Liver (tissue), 9 donors: ENCODE results near the gene DAO. TPM values are rescaled to one million over a fixed set of nuclear protein-coding genes. Genes with fewer than 3 reads are reported as not detected.

Experiments used
- DNase-seq: peaks from one replicate; pipeline ENCODE4 v3.0.0-alpha.2; 2017; ENCODE audit warnings: low spot score
- H3K27ac ChIP-seq, 2 donors: one replicate each; pipeline ENCODE4 v1.7.0; 2013; ENCODE audit warnings: inconsistent platforms in 2 of 2, low read length in 2 of 2, control low read depth in 1 of 2, low read depth in 1 of 2, mild to moderate bottlenecking in 1 of 2
- H3K27me3 ChIP-seq, 4 donors: one replicate each; pipeline versions ENCODE4 v1.6.1 to v1.7.0; 2013; ENCODE audit warnings: low read length in 3 of 4, inconsistent platforms in 1 of 4, mild to moderate bottlenecking in 1 of 4, moderate library complexity in 1 of 4; ENCODE audit not compliant: control insufficient read depth in 4 of 4, insufficient read depth in 4 of 4
- H3K36me3 ChIP-seq, 4 donors: one replicate each; pipeline versions ENCODE4 v1.6.1 to v1.7.0; 2013; ENCODE audit warnings: low read length in 3 of 4, mild to moderate bottlenecking in 3 of 4, low read depth in 1 of 4, moderate library complexity in 1 of 4; ENCODE audit not compliant: control insufficient read depth in 4 of 4, insufficient read depth in 3 of 4
- H3K4me1 ChIP-seq, 4 donors: one replicate each; pipeline versions ENCODE4 v1.6.1 to v1.7.0; 2013; ENCODE audit warnings: low read length in 3 of 4, mild to moderate bottlenecking in 3 of 4, moderate library complexity in 1 of 4; ENCODE audit not compliant: control insufficient read depth in 4 of 4, insufficient read depth in 4 of 4
- H3K4me3 ChIP-seq, 3 donors: one replicate each; pipeline versions ENCODE4 v1.6.1 to v1.7.0; 2013; ENCODE audit warnings: low read length in 3 of 3, control low read depth in 1 of 3, low read depth in 1 of 3, mild to moderate bottlenecking in 1 of 3
- H3K9ac ChIP-seq, 2 donors: one replicate each; pipeline ENCODE4 v1.7.0; 2013; ENCODE audit warnings: low read length in 2 of 2, mild to moderate bottlenecking in 2 of 2, moderate library complexity in 2 of 2, control low read depth in 1 of 2, low read depth in 1 of 2
- H3K9me3 ChIP-seq, 4 donors: one replicate each; pipeline versions ENCODE4 v1.6.1 to v1.7.0; 2013; ENCODE audit warnings: low read length in 3 of 4; ENCODE audit not compliant: control insufficient read depth in 4 of 4
- EGR1 ChIP-seq, 2 donors: IDR thresholded peaks; 2 replicates each; pipeline ENCODE4 v1.6.1; 2016 to 2018; ENCODE audit warnings: antibody characterized with exemption in 2 of 2, low read depth in 2 of 2
- HNF4A ChIP-seq, 2 donors: conservative IDR thresholded peaks; 2 replicates each; pipeline ENCODE4 v1.6.1; 2016; ENCODE audit warnings: antibody characterized with exemption in 2 of 2, mild to moderate bottlenecking in 2 of 2
- JUND ChIP-seq, 2 donors: IDR thresholded peaks; 2 replicates each; pipeline ENCODE4 v1.6.1; 2016; ENCODE audit warnings: antibody characterized with exemption in 2 of 2
- MAX ChIP-seq: IDR thresholded peaks from 2 replicates; pipeline ENCODE4 v1.6.1; 2016; ENCODE audit warnings: antibody characterized with exemption
- NR2F2 ChIP-seq: IDR thresholded peaks from 2 replicates; pipeline ENCODE4 v1.6.1; 2016; ENCODE audit warnings: antibody characterized with exemption
- RAD21 ChIP-seq, 2 donors: IDR thresholded peaks; 2 replicates each; pipeline ENCODE4 v1.6.1; 2016; ENCODE audit warnings: antibody characterized with exemption in 2 of 2, mild to moderate bottlenecking in 2 of 2
- REST ChIP-seq: IDR thresholded peaks from 2 replicates; pipeline ENCODE4 v1.6.1; 2016; ENCODE audit warnings: antibody characterized with exemption, mild to moderate bottlenecking
- RXRA ChIP-seq, 2 donors: IDR thresholded peaks; 2 replicates each; pipeline ENCODE4 v1.6.1; 2017 to 2018; ENCODE audit warnings: antibody characterized with exemption in 2 of 2, mild to moderate bottlenecking in 1 of 2
- SP1 ChIP-seq: IDR thresholded peaks from 2 replicates; pipeline ENCODE4 v1.6.1; 2018; ENCODE audit warnings: antibody characterized with exemption, mild to moderate bottlenecking
- YY1 ChIP-seq: IDR thresholded peaks from 2 replicates; pipeline ENCODE4 v1.6.1; 2016; ENCODE audit warnings: antibody characterized with exemption, mild to moderate bottlenecking
- ZBTB33 ChIP-seq: IDR thresholded peaks from 2 replicates; pipeline ENCODE4 v1.6.1; 2016; ENCODE audit warnings: antibody characterized with exemption
- WGBS: extraction: QIAGEN DNeasy Blood & Tissue Kit; methylation state at CpG from one replicate; pipeline ENCODE4 v1.1.7; 2013; 5-methylcytosine and 5-hydroxymethylcytosine counted together
- polyA plus RNA-seq, 2 donors: library from polyadenylated mRNA; stranded (reverse) in 1 of 2; unstranded in 1 of 2; fragments of 200-250 nt in 1 of 2; fragments of >200 nt in 1 of 2; fragmentation: Nextera tagmentation in 1 of 2; extraction: Ambion mirVana in 1 of 2; gene quantifications; one replicate each; pipeline versions ENCODE4 v1.2.1 to v1.2.3, GENCODE V29; 2013 to 2015
- total RNA-seq, 2 donors: library from RNA; depleted of rRNA; stranded (reverse); fragments of >200 nt; gene quantifications; one replicate each; pipeline ENCODE4 v1.2.3, GENCODE V29; 2014
- donor health status: healthy.
- donor health status: healthy.
- donor health status: healthy.
- donor health status: healthy.
- donor health status: healthy.

The DAO gene
- total and polyA plus RNA-seq, 4 donors, result 0.84 to 51.4 (median 22.9) TPM

GRCh38 chr12:108833355-108833733, 46.5 kb upstream of the DAO start:
- WGBS, result 76% methylated on average over 9 of the region's 9 CpGs
- no peak for DNase-seq

GRCh38 chr12:108833757-108834472, 46.0 kb upstream of the DAO start:
- Histone ChIP-seq H3K9me3 (no peaks in the 10 kb centered on the region), H3K36me3 (peaks cover 0 to 20% (median 13%) of the 10 kb centered on the region in 4 donors), H3K4me3 (no peak overlapping the region), H3K4me1 (peaks cover 0 to 10% (median 5%) of the 10 kb centered on the region in 4 donors), H3K27ac (peak overlapping the region; percentile 56 to 65), H3K27me3 (no peaks in the 10 kb centered on the region), H3K9ac (no peak overlapping the region)
- no peak for DNase-seq
- WGBS, result 62% methylated on average over 12 of the region's 12 CpGs
- TF ChIP-seq EGR1 (IDR thresholded peaks at IDR 0.05; ENCODE audit: low read depth in 2 of 2) (no peak), MAX (no peak), NR2F2 (no peak), ZBTB33 (no peak), JUND (IDR thresholded peaks at IDR 0.05) (peak in 1 of 2 donors; percentile 82), REST (peak; percentile 22), HNF4A (conservative IDR thresholded peaks at IDR 0.05) (peak; percentile 47 to 53), SP1 (peak; percentile 18)

More at GRCh38 chr12:108833355-108833733, 46.5 kb upstream of the DAO start:
- peaks cover 0 to 10% (median 5%) of the 10 kb centered on the region in 4 donors for H3K4me1 ChIP-seq
- H3K27ac ChIP-seq, result peak overlapping the region; percentile 56
- no peaks in the 10 kb centered on the region for H3K9me3 ChIP-seq
- H3K9ac ChIP-seq, result no peak overlapping the region
- no peak overlapping the region for H3K4me3 ChIP-seq
- peaks cover 0 to 20% (median 13%) of the 10 kb centered on the region in 4 donors for H3K36me3 ChIP-seq
- TF ChIP-seq YY1, result no peak
- TF ChIP-seq REST, result no peak
- no peak for TF ChIP-seq RXRA (IDR thresholded peaks at IDR 0.05)
- TF ChIP-seq ZBTB33, result no peak
- no peak for TF ChIP-seq RAD21 (IDR thresholded peaks at IDR 0.05)
- H3K27me3 ChIP-seq, result no peaks in the 10 kb centered on the region
